A549 (cell line): ENCODE results near the gene NKIRAS2.
"Not testable (repeated sequence)": the region's sequence is repeated elsewhere in the genome, so short reads cannot be mapped to it uniquely, and the experiment has no call there.

Source experiments
- EP300 ChIP-seq, 2 experiments: fragments of >200 bp; sonication (Bioruptor Twin); formaldehyde crosslinking; IDR thresholded peaks; 2 replicates in 1 of 2; 3 replicates in 1 of 2; pipeline ENCODE4 v1.6.1; 2016 to 2017
- HOXA7 ChIP-seq: fragments of 250-450 bp; sonication (Bioruptor Pico); IDR thresholded peaks from 2 replicates; pipeline ENCODE4 v1.5.0; 2020; ENCODE audit warnings: mild to moderate bottlenecking, moderate library complexity
- NPAS2 ChIP-seq: fragments of 250-450 bp; sonication (Bioruptor Pico); IDR thresholded peaks from 2 replicates; pipeline ENCODE4 v1.8.0; 2022; ENCODE audit warnings: mild to moderate bottlenecking, moderate library complexity, borderline replicate concordance
- POLR2A ChIP-seq: IDR thresholded peaks from 2 replicates; pipeline ENCODE4 v1.6.1; 2012; ENCODE audit warnings: mild to moderate bottlenecking, low read length
- RFX5 ChIP-seq: fragments of 450-650 bp; IDR thresholded peaks from 2 replicates; pipeline ENCODE4 v1.7.1; 2014; ENCODE audit warnings: antibody characterized with exemption, mild to moderate bottlenecking, moderate library complexity
- RNF2 ChIP-seq: fragments of 200-600 bp; sonication (generic); IDR thresholded peaks from 2 replicates; pipeline ENCODE4 v1.6.1; 2016; ENCODE audit warnings: low read depth, mild to moderate bottlenecking, antibody characterized with exemption, moderate library complexity, borderline replicate concordance
- TF ChIP-seq, protein P1 (sequence below): fragments of >200 bp; sonication (Bioruptor Twin); formaldehyde crosslinking; IDR thresholded peaks from 3 replicates; pipeline ENCODE4 v1.5.1; 2016

DNA sequence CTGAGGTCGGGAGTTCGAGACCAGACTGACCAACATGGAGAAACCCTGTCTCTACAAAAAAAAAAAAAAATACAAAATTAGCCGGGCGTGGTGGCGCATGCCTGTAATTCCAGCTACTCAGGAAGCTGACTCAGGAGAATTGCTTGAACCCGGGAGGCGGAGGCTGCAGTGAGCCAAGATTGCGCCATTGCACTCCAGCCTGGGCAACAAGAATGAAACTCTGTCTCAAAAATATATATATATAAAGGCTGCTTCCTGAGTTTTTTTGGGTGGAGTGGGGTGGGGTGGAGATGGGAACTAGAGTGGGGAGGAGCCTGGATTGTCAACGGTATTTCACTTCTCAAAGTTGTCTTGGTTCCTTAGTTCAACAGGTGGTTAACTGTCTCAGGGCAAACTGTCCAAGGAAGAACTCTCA lies 9.6 kb upstream of the NKIRAS2 start:
- not testable (repeated sequence) for TF ChIP-seq HOXA7 (CRISPR knock-in tag); POLR2A; NPAS2 (CRISPR knock-in tag); RFX5; EP300 (IDR thresholded peaks at IDR 0.05); RNF2
- TF ChIP-seq, protein P1, sequence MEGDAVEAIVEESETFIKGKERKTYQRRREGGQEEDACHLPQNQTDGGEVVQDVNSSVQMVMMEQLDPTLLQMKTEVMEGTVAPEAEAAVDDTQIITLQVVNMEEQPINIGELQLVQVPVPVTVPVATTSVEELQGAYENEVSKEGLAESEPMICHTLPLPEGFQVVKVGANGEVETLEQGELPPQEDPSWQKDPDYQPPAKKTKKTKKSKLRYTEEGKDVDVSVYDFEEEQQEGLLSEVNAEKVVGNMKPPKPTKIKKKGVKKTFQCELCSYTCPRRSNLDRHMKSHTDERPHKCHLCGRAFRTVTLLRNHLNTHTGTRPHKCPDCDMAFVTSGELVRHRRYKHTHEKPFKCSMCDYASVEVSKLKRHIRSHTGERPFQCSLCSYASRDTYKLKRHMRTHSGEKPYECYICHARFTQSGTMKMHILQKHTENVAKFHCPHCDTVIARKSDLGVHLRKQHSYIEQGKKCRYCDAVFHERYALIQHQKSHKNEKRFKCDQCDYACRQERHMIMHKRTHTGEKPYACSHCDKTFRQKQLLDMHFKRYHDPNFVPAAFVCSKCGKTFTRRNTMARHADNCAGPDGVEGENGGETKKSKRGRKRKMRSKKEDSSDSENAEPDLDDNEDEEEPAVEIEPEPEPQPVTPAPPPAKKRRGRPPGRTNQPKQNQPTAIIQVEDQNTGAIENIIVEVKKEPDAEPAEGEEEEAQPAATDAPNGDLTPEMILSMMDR = not testable (repeated sequence)
